Activated naive CD8-positive, alpha-beta T cell treated with anti-CD3 and anti-CD28 coated beads, Interleukin-2, amount 50 U/mL, for 16 hours (primary cell): Measurements from ENCODE around the gene PLOD3.

Source experiments
- DNase-seq: peaks from one replicate; pipeline ENCODE4 v3.0.0-alpha.2; 2020; ENCODE audit warnings: low read depth, low spot score

The PLOD3 gene

GRCh38 chr7:101180130-101180755 lies 37.1 kb downstream of the PLOD3 start, which contains the start of gene NAT16:
Gene NAT16 (minus strand): TSS chr7:101180293. CDS start chr7:101174807, 5,486 bp downstream.
- DNase-seq = no peak

GRCh38 chr7:101179713-101180112 lies 37.7 kb downstream of the PLOD3 start:
- DNase-seq = no peak

DNA sequence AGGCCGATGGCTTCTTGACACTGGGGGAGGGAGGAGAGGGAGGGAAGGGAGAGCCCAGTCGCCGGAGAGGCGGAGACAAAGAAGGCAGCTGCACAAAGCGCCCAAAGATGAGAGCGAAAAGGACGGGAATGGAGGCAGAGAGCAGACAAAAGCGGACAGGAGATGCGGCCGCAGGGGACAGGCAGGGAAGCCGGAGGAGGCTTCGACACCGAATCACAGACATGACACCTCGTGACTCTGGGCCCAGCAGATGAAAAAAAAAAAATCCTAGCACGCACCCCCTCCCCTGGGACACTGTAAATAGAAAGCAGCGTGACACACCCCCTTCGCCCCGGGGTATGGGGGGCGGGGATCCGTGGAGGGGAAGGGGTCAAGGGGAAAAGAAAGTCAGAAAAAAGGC lies 38.3 kb downstream of the PLOD3 start:
- no peak for DNase-seq

DNA sequence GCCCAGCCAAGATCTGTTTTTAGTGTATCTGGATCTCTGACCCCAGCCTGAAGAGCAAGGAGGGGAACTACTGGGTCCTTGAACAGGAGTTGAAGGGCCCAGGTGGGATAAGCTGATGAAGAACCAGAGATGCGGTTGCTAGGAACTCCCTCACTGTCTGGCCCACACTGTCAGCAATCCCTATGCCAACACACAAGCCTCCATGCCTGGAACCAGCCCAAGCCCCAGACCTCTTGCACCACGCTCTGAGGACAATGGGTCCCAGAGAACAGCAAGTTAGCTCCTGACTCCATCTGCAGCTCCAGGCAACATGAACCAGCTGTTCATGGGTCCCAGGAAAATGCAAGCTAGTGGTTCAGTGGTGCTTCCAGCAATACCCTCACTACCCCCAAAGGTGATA lies 39.7 kb downstream of the PLOD3 start:
- no peak for DNase-seq

- no peak for DNase-seq
Measured at GRCh38 chr7:101175664-101176063, 41.7 kb downstream of the PLOD3 start.

DNA sequence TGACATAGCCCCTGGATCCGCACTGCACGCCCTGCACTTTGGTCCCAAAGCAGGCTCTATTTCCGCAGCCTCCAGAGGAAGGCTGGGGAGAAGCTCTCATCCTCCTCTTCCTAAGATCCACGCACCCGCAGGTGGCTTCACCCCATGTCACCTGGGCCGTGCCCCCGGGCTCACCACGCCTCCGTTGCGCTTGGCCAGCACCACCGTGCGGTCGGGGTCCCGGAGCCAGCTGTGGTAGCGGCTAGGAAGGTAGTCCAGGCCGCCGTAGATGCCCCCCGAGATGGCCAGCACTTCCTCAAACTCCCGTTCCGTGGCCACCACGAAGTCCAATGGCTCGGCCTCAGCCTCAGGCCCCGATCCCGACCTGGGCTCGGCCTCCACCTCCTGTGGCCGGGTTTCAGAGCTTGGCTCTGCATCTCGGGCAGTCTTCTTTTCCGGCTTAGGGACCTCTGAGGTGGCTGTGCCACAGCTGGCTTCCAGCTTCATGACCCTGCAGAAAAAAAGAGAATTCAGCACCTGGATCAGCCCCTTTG lies 43.0 kb downstream of the PLOD3 start:
- no peak for DNase-seq

DNA sequence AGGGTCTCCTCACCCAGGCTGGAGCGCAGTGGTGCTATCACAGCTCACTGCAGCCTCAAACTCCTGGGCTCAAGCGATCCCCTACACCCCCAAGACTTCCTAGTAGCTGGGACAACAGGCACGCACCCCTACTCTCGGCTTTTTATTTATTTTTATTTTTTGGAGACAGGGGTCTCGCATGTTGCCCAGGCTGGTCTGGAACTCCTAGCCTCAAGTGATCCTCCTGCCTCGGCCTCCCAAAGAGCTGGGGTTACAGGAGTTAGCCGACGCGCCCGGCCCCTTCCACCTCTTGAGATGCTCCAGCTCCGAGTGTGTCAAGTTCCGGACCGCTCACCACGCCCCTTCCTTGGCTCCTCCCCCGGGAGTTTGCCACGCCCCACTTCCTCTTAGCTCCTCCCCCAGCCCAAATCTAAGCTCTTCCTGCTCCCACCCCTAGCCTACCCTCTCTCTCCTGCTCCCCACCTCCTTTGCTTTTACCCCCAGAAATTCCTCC lies 43.6 kb downstream of the PLOD3 start:
- peak; percentile 32 for DNase-seq

GRCh38 chr7:101172854-101173751 lies 44.3 kb downstream of the PLOD3 start:
- DNase-seq = no peak

DNA sequence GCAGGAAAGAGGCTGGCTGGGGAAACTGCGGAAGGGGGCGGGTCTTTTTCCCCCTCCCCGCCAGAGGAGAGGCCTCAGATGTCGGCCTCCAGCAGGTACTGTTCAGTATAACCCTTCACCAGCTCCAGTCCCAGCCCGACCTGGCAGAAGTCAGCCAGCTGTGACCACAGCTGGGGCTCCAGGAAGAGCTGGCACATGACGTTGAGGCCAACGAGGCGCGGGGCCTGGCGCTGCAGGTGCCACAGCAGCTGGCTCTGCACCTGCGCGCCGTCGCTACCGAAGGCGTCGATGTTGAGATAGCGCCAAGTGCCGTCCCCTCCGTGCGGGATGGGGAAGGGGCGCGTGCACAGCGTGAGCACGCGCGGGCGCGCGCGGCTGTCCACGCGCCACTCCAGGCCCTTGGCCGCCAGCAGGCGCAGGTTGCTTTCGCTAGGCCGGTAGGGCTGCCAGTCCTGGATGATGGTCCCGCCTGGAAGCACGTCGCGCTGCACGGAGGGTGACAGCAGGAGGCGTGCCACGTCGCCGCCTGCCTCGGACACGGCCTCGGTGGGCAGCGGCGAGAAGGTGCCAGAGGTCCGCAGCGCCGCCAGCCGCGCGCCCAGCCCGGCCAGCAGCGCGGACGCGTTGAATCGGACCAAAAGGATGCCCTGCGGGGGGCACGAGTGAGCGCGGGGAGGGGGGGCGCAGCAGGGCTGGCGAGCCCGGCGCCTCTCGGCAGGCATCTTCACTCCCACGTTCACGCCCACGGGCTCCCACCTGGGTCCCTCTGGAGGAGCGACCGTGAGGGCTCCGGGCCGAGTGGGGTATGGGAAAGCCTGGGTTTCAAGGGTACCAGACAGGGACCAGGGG lies 45.2 kb downstream of the PLOD3 start:
- no peak for DNase-seq

- DNase-seq = no peak
Measured at GRCh38 chr7:101171442-101171837, 45.9 kb downstream of the PLOD3 start.

- no peak for DNase-seq
Measured at GRCh38 chr7:101170617-101171441, 46.6 kb downstream of the PLOD3 start.

- peak; percentile 42 for DNase-seq
Measured at GRCh38 chr7:101169838-101170551, 47.4 kb downstream of the PLOD3 start.

GRCh38 chr7:101169110-101169837 lies 48.1 kb downstream of the PLOD3 start:
- no peak for DNase-seq

DNA sequence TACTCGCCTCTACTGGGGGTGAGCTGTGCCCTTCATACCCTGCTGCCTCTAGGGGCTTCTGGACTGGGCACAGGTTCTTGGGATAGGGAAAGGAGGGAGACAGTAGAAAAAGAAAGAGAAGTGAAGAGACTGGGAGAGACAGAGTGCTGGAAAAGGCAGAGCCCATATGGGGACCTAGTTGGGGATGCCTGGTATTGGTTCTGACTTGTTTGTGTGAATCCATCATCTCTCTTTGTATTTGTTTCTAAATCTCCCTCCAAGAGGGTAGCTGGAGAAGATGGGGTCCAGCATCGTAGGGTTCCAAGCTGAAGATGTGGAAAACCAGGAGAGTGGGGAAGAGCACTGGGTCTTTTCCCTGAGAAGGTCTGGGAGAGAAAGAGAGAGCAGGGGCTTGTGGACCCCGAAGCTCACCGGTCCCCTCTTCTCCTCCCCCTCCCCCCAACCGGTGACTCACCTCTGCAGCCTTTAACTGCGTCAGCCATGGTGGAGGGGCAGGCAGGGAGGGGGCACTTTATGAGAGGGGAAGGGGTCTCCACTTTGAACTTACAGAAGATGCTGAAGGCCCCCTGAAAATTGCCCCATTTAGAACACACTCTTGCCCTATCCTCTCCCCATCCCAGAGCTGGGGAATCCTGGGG lies 48.9 kb downstream of the PLOD3 start:
- no peak for DNase-seq

DNA sequence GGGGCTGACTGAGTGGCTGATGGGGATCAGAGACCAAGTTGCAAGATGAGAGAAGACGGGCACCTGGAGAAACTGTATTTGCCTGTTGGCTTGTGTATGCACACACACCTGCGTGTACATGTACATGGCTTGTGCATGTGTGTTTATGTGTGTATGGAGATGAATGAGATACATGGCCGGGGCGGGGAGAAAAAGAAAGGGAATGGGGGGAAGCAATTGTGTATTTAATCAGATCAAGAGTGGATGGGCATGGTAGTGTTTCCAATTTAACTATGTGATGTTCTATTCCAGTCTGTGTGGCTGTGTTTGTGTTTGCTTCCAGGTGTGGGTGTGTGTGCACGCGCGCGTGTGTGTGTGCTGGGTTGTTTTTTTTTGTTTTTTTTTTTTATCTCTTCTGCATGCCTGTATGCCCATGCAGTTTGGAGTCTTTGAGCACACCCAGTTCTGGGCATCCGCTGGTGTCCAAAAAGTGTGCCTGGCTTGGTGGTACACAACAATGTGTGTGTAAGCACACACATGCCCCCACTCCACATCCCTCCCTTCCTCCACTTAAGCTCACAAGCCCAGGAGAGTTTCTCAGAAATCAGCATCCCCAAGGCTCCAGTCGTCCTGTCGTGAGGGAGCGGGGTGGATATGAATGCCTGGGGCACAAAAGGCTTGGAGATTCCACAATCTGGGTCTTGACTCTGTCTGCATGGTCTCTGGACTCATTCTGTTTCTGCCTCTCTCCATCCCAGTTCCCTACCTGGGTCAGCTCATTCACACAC lies 49.6 kb downstream of the PLOD3 start:
- DNase-seq = no peak

DNA sequence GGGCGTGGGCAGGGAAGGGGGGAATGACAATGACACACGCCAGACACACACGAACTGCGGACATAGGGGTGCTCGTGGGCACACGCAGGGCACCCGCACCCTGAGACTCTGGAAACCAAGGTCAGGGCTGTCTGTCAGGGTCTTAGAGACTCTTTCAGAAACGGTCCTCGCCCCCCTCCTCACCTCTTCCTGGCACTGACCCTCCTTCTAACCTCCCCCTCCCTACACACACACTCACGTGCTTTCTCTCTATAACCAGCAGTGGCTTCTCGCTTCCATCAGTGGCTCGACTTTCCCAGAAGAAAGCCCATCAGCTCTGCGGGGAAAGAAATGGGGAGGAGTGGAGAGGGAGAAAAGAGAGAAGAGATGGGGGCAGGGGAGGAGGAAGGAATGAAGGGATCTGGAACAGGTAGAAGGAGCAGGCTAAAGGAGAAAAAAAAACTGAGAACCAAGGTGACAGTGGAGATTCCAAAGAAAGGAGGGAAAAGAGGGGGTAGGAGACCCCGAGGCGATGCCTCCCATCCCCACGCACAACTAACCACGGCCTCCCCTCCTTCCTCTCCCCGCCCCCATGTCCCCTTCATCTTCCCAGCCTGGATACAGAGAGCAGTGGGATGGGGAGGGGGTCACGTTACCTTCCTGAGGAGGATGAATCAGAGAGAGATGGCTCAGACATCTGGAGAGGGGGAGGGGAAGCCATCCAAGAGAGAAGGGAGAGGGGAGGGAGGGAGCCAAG lies 50.3 kb downstream of the PLOD3 start:
- DNase-seq = no peak

DNA sequence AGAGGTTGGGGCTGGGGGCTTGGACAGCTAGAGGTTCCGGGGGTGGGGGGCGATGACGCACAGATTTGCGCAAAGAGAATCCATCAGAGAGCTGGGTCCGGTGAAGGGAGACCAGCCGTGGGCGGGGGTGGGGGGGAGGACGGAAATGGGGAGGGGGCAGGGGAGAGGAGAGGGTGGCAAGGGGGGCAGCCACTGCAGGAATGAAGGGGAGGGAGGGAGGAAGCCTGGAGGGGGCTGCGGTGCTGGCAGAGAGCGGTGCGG lies 50.8 kb downstream of the PLOD3 start:
- no peak for DNase-seq
